Retinal pigment epithelial cell (primary cell): ENCODE results near the gene TCF12.
"Not testable (repeated sequence)": the region's sequence is repeated elsewhere in the genome, so short reads cannot be mapped to it uniquely, and the experiment has no call there.

ENCODE experiments used
- DNase-seq: peaks from one replicate; pipeline ENCODE4 v3.0.0-alpha.2; 2010; ENCODE audit warnings: low read depth
- H3K4me3 ChIP-seq: 2 replicates; pipeline ENCODE4 v1.5.1; 2011; ENCODE audit warnings: mild to moderate bottlenecking, low read length, control low read depth, moderate library complexity
- TF ChIP-seq, protein P1 (sequence below): conservative IDR thresholded peaks from 2 replicates; pipeline ENCODE4 v1.5.1; 2011; ENCODE audit warnings: low read depth, low read length, control low read depth, inconsistent platforms

TCF12 gene

DNA sequence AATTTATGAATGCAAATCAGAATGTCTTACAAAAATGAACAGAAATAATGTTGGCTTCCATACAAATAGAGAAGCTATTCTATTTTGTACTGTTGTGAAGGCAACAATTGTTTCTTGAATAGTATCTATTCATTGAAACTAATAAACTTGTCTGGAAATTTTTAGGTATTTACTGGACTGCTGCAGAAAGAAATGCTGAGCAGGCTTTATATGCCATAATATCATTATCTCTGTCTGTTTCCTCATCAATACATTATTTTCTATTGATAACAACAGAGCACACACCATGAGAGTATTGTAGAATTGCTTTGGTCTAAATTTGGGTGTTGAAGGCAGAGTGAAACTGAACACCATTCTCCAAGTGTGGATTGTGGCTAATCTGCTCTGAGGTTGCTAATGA lies 241.3 kb downstream of the TCF12 start:
- H3K4me3 ChIP-seq: no peak overlapping the region
- TF ChIP-seq, protein P1, sequence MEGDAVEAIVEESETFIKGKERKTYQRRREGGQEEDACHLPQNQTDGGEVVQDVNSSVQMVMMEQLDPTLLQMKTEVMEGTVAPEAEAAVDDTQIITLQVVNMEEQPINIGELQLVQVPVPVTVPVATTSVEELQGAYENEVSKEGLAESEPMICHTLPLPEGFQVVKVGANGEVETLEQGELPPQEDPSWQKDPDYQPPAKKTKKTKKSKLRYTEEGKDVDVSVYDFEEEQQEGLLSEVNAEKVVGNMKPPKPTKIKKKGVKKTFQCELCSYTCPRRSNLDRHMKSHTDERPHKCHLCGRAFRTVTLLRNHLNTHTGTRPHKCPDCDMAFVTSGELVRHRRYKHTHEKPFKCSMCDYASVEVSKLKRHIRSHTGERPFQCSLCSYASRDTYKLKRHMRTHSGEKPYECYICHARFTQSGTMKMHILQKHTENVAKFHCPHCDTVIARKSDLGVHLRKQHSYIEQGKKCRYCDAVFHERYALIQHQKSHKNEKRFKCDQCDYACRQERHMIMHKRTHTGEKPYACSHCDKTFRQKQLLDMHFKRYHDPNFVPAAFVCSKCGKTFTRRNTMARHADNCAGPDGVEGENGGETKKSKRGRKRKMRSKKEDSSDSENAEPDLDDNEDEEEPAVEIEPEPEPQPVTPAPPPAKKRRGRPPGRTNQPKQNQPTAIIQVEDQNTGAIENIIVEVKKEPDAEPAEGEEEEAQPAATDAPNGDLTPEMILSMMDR: no peak
- no peak for DNase-seq

DNA sequence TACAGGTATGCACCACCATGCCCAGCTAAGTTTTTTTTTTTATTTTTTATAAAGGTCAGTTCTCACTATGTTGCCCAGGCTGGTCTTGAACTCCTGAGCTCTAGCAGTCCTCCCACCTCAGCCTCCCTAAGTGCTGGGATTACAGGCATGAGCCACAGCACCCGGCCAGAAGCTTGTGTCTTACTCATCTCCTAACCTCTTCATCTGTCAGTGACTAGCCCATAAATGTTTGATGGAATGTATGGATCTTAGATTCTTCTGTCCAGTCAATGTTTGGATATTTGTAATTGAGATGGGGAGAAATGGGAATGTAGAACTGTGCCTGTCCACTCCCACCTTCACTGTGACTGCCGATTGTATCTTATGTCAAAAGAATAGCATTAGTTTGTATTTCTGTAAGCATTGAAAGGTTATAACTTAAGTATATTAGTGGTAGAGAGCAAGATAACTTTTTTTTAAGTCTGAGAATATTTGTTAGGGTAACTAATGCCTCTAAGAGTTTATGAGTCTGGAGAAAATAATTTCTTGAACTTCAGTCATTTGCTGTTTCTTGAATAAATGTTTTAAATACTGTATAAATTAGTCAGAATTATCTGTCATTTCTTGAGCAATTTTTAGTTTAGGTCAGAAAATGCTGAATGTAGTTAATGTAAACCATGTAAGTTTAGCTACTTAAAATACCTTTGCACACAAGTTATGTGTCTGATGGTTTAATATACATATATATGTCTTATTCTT lies 242.5 kb downstream of the TCF12 start:
- TF ChIP-seq, protein P1: no peak
- H3K4me3 ChIP-seq: no peak overlapping the region
- no peak for DNase-seq

DNA sequence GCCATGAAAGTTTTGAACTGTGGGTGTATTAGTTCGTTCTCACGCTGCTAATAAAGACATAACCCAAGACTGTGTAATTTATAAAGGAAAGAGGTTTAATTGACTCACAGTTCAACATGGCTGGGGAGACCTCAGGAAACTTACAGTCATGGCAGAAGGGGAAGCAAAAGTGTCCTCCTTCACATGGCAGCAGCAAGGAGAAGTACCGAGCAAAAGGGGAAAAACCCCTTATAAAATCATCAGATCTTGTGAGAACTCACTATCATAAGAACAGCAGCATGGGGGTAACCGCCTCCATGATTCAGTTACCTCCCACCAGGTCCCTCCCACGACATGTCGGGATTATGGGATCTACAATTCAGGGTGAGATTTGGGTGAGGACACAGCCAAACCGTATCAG lies 245.8 kb downstream of the TCF12 start:
- not testable (repeated sequence) for H3K4me3 ChIP-seq, DNase-seq

GRCh38 chr15:57165992-57166391 lies 247.5 kb downstream of the TCF12 start:
- DNase-seq: no peak
- no peak overlapping the region for H3K4me3 ChIP-seq
- TF ChIP-seq, protein P1: no peak

GRCh38 chr15:57167821-57168395 lies 249.5 kb downstream of the TCF12 start:
- DNase-seq: no peak
- no peak overlapping the region for H3K4me3 ChIP-seq
- TF ChIP-seq, protein P1: no peak

DNA sequence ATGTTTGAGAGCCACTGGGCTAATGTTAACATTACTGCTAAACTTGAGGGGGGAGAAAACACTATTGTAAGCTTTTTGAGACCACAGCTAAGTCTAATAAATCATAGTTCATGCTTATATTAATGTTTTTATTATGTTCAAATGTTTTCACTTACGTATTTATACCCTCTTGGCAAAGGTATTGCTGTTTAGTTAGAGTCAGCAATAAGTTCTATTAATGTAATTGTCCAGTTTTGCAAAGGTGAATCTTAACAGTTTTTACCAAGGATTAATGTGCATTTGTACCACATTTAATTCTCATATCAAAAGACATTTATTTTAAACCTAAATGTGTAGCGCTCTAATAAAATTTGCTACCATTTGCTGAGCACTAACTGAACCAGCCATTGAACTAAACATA lies 251.2 kb downstream of the TCF12 start:
- DNase-seq: no peak
- H3K4me3 ChIP-seq: no peak overlapping the region
- TF ChIP-seq, protein P1: no peak

GRCh38 chr15:57171426-57171825 lies 253.0 kb downstream of the TCF12 start:
- TF ChIP-seq, protein P1: no peak
- DNase-seq: no peak
- no peak overlapping the region for H3K4me3 ChIP-seq
